ENCODE measurements around the gene CDH23.
A peak's percentile ranks its signal among the peaks of the same experiment; 100 is the strongest.

CDH23 gene

DNA sequence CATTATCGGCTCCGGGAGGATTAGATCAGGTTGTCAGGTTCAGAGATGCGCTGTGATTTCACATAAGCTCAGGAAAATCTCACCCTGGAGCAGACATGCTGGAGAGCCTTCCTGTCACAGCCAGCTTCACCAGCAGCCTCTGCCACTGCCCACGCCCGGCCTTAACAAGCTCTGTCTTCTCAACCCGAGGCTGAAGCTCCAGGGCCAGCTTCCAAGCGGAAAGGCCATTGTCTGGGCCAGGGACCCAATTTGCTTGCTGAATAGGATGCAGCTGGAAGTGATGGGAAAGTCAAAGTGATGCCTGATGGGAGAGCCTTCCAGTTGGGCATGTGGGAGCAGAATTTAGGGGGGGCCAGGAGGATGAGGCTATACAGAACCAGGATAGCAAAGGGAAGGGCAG lies 286.6 kb downstream of the CDH23 start:
- Histone ChIP-seq H3K4me3 (ENCODE audit: low read length in 2 of 2) (no peak overlapping the region), H3K27ac (ENCODE audit: low read depth in 2 of 2, low read length in 2 of 2) (no peak overlapping the region), H3K36me3 (ENCODE audit: control insufficient read depth in 2 of 2, insufficient read depth in 2 of 2, low read length in 2 of 2) (no peaks in the 10 kb centered on the region), H3K27me3 (ENCODE audit: control insufficient read depth in 2 of 2, insufficient read depth in 2 of 2, low read length in 2 of 2) (no peaks in the 10 kb centered on the region), H3K9ac (ENCODE audit: low read depth in 1 of 2, low read length in 2 of 2) (no peak overlapping the region), H3K9me3 (ENCODE audit: control insufficient read depth in 2 of 2, low read length in 2 of 2) (no peaks in the 10 kb centered on the region), H3K4me1 (ENCODE audit: control insufficient read depth in 2 of 2, insufficient read depth in 2 of 2, low read length in 2 of 2) (peaks cover 6 to 8% of the 10 kb centered on the region in 2 donors)

DNA sequence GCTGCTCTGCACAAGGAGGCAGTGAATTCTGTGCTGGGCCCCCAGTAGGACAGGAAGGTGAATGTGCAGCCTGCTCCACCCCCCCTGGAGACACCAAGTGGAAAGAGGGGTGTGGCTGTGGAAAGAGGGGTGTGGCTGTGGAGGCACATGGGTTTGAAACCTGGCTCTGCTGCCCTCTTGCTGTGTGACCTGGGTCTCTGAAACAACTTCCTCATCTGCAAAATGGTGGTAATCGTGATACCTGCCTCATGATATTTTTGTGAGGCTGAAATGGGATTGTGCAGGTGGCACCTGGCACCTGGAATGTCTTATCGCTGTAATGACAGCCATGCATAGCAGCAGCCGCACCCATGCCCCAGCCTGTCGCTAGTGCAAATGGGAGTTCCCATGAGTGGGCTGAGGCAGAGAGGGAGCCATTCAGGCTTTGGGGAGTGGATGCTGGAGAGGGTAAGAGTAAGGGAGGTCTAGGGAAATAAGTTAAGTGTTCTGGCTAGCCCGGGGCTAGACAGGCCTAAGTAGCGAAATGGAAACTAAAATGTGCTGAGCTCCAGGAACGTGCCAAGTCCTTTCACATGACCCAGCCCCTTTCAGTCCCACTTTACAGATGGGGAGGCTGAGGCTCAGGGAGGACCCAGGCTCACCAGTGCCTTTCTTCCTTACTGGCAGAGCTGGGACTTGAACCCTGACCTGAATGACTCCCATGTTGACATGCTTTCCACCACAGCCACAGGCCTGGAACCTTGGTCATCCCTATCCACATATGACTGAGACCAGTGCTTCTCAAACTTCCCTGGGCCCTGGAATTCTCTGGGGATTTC lies 287.8 kb downstream of the CDH23 start:
- Histone ChIP-seq H3K9ac (ENCODE audit: low read depth in 1 of 2, low read length in 2 of 2) (no peak overlapping the region), H3K4me3 (ENCODE audit: low read length in 2 of 2) (no peak overlapping the region), H3K27me3 (ENCODE audit: control insufficient read depth in 2 of 2, insufficient read depth in 2 of 2, low read length in 2 of 2) (no peaks in the 10 kb centered on the region), H3K9me3 (ENCODE audit: control insufficient read depth in 2 of 2, low read length in 2 of 2) (no peaks in the 10 kb centered on the region), H3K4me1 (ENCODE audit: control insufficient read depth in 2 of 2, insufficient read depth in 2 of 2, low read length in 2 of 2) (peaks cover 6 to 8% of the 10 kb centered on the region in 2 donors), H3K36me3 (ENCODE audit: control insufficient read depth in 2 of 2, insufficient read depth in 2 of 2, low read length in 2 of 2) (no peaks in the 10 kb centered on the region), H3K27ac (ENCODE audit: low read depth in 2 of 2, low read length in 2 of 2) (no peak overlapping the region)

DNA sequence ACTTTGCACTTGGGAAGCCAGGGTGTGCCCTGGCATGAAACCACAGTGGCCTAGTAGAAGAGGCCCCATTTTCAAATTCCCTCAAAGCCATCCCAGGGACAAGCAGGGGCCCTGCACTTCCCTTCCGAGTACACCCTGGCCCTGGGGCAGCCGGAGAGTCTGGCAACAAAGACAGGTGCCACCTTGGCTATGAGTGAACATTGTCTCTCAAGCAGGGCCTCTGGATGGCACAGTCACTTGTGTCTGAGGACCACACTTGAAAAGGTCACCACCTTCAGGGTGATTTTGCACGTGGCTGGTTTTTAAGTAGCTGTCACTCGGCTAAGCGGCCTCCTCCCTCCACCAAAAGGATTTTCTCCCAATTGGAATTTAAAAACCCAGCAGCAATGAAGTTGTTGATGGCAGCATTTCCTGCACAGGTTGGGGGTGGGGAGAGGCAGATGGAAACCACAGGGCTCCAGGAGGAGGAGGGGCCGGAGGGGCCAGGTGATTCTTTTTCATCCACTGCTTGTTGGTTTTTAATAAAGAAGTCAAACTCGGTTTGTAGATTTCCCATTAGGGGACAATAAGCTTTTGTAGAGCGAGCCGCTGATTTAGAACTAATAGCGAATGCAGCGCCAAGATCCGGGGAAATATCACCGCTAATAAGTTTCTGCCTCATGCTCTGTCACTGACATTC lies 289.0 kb downstream of the CDH23 start:
- Histone ChIP-seq H3K36me3 (ENCODE audit: control insufficient read depth in 2 of 2, insufficient read depth in 2 of 2, low read length in 2 of 2) (no peaks in the 10 kb centered on the region), H3K9ac (ENCODE audit: low read depth in 1 of 2, low read length in 2 of 2) (no peak overlapping the region), H3K27me3 (ENCODE audit: control insufficient read depth in 2 of 2, insufficient read depth in 2 of 2, low read length in 2 of 2) (no peaks in the 10 kb centered on the region), H3K4me3 (ENCODE audit: low read length in 2 of 2) (no peak overlapping the region), H3K4me1 (ENCODE audit: control insufficient read depth in 2 of 2, insufficient read depth in 2 of 2, low read length in 2 of 2) (peaks cover 6 to 8% of the 10 kb centered on the region in 2 donors), H3K27ac (ENCODE audit: low read depth in 2 of 2, low read length in 2 of 2) (no peak overlapping the region), H3K9me3 (ENCODE audit: control insufficient read depth in 2 of 2, low read length in 2 of 2) (no peaks in the 10 kb centered on the region)

DNA sequence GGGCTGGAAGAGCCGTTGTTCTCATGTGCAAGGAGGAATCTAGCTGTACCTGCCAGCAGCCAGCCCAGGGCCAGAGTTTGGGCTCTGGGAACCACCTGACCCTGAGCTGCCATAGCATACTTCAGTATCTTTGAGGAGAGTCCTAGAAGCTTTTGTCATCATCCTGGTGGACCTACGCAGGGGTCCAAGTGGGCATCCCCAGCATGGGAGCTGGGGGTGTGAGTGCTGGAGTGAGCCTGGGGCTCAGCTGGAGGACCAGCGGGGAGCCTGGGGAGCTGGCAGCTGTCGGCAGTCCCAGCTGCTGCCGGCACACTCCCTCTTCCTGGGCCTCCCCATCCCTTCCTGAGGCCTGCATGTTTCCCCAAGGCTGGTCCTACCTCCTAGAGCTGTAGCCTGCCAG lies 290.4 kb downstream of the CDH23 start:
- H3K9me3 ChIP-seq (ENCODE audit: control insufficient read depth in 2 of 2, low read length in 2 of 2), result no peaks in the 10 kb centered on the region
- no peak overlapping the region for H3K27ac ChIP-seq (ENCODE audit: low read depth in 2 of 2, low read length in 2 of 2)
- no peaks in the 10 kb centered on the region for H3K36me3 ChIP-seq (ENCODE audit: control insufficient read depth in 2 of 2, insufficient read depth in 2 of 2, low read length in 2 of 2)
- H3K4me1 ChIP-seq (ENCODE audit: control insufficient read depth in 2 of 2, insufficient read depth in 2 of 2, low read length in 2 of 2), result peaks cover 6 to 8% of the 10 kb centered on the region in 2 donors
- H3K27me3 ChIP-seq (ENCODE audit: control insufficient read depth in 2 of 2, insufficient read depth in 2 of 2, low read length in 2 of 2), result no peaks in the 10 kb centered on the region
- no peak overlapping the region for H3K4me3 ChIP-seq (ENCODE audit: low read length in 2 of 2)
- H3K9ac ChIP-seq (ENCODE audit: low read depth in 1 of 2, low read length in 2 of 2), result no peak overlapping the region

DNA sequence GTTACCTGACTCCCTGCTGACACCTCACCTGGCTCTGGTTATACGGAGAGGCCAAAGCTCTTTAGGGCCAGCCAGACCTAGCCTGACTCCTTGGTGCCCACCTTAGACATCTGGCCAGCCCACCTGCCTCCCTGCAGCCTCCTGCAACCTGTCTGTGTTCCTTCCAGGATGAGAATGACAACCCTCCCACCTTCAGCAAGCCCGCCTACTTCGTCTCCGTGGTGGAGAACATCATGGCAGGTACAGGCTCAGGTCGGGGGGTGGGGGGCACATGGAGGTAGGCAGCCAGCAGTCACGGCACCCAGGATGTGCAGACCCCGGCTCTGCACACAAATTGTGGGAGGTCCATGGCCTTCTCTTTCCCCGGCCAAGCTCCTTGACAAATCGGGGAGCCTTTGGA lies 290.8 kb downstream of the CDH23 start:
- H3K9me3 ChIP-seq (ENCODE audit: control insufficient read depth in 2 of 2, low read length in 2 of 2), result no peaks in the 10 kb centered on the region
- H3K9ac ChIP-seq (ENCODE audit: low read depth in 1 of 2, low read length in 2 of 2), result no peak overlapping the region
- peaks cover 6 to 8% of the 10 kb centered on the region in 2 donors for H3K4me1 ChIP-seq (ENCODE audit: control insufficient read depth in 2 of 2, insufficient read depth in 2 of 2, low read length in 2 of 2)
- no peak overlapping the region for H3K27ac ChIP-seq (ENCODE audit: low read depth in 2 of 2, low read length in 2 of 2)
- no peak overlapping the region for H3K4me3 ChIP-seq (ENCODE audit: low read length in 2 of 2)
- no peaks in the 10 kb centered on the region for H3K36me3 ChIP-seq (ENCODE audit: control insufficient read depth in 2 of 2, insufficient read depth in 2 of 2, low read length in 2 of 2)
- no peaks in the 10 kb centered on the region for H3K27me3 ChIP-seq (ENCODE audit: control insufficient read depth in 2 of 2, insufficient read depth in 2 of 2, low read length in 2 of 2)

DNA sequence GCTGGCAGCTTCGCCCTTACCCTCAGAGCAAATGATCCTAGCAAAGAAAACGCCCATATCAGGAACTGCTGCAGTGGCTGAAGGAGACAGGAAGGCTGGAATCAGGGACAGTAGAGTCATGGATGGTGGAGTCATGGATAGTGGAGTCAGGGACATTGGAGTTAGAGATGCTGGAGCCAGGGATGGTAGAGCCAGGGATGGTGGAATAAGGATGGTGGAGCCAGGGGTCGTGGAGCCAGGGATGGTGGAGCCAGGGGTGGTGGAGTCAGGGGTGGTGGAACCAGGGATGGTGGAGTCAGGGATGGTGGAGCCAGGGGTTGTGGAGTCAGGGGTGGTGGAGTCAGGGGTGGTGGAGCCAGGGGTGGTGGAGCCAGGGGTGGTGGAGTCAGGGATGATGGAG lies 291.5 kb downstream of the CDH23 start:
- peaks cover 6 to 8% of the 10 kb centered on the region in 2 donors for H3K4me1 ChIP-seq (ENCODE audit: control insufficient read depth in 2 of 2, insufficient read depth in 2 of 2, low read length in 2 of 2)
- H3K27ac ChIP-seq (ENCODE audit: low read depth in 2 of 2, low read length in 2 of 2), result no peak overlapping the region
- no peak overlapping the region for H3K4me3 ChIP-seq (ENCODE audit: low read length in 2 of 2)
- no peaks in the 10 kb centered on the region for H3K27me3 ChIP-seq (ENCODE audit: control insufficient read depth in 2 of 2, insufficient read depth in 2 of 2, low read length in 2 of 2)
- H3K9me3 ChIP-seq (ENCODE audit: control insufficient read depth in 2 of 2, low read length in 2 of 2), result no peaks in the 10 kb centered on the region
- no peaks in the 10 kb centered on the region for H3K36me3 ChIP-seq (ENCODE audit: control insufficient read depth in 2 of 2, insufficient read depth in 2 of 2, low read length in 2 of 2)
- H3K9ac ChIP-seq (ENCODE audit: low read depth in 1 of 2, low read length in 2 of 2), result no peak overlapping the region

DNA sequence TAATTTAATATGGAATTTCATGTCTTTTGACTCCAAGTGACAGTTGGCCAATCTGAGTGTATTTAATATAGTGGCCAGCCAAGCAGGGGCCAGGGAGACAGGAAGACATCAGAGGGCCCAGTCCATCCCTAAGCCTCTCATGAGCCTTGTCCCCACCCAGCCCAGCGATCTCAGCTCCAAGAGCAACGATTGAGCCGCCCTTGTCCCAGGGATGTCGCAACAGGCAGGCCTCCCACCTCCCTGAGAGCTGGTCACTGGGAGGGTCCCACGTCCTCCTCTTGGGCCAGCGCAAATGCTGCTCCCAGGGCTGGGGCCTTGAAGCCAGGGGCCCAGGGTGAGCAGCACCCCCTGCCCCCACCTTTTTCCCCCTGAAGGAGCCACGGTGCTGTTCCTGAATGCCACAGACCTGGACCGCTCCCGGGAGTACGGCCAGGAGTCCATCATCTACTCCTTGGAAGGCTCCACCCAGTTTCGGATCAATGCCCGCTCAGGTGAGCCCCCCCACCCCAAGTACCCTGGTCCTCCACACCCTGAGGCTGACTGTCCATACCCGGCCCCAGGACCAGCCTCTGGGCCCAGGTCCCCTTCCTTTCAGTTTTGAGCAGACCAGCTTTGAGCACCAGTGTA lies 293.5 kb downstream of the CDH23 start:
- H3K36me3 ChIP-seq (ENCODE audit: control insufficient read depth in 2 of 2, insufficient read depth in 2 of 2, low read length in 2 of 2), result no peaks in the 10 kb centered on the region
- no peak overlapping the region for H3K4me3 ChIP-seq (ENCODE audit: low read length in 2 of 2)
- no peak overlapping the region for H3K9ac ChIP-seq (ENCODE audit: low read depth in 1 of 2, low read length in 2 of 2)
- no peaks in the 10 kb centered on the region for H3K27me3 ChIP-seq (ENCODE audit: control insufficient read depth in 2 of 2, insufficient read depth in 2 of 2, low read length in 2 of 2)
- peaks cover 5% of the 10 kb centered on the region in 2 donors for H3K4me1 ChIP-seq (ENCODE audit: control insufficient read depth in 2 of 2, insufficient read depth in 2 of 2, low read length in 2 of 2)
- no peaks in the 10 kb centered on the region for H3K9me3 ChIP-seq (ENCODE audit: control insufficient read depth in 2 of 2, low read length in 2 of 2)
- no peak overlapping the region for H3K27ac ChIP-seq (ENCODE audit: low read depth in 2 of 2, low read length in 2 of 2)

DNA sequence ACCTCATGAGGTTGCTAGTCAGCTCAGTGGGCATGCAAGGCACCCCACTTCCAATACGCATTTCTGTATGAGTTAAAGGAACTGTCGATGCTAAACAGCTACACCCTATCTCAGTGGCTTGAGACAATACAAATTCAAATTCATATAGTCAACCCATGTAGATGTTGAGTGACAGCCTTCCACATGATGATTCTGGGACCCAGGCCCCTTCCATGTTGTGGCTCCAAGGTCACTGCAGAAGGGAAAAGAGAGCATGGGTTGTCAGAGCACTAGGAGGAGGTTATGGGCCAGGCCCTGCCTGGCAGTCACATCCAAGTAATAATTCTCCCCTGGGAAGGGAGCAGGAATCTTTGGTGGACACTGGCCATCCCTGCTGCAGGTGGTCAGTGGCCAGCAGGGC lies 294.7 kb downstream of the CDH23 start:
- H3K27me3 ChIP-seq (ENCODE audit: control insufficient read depth in 2 of 2, insufficient read depth in 2 of 2, low read length in 2 of 2), result no peaks in the 10 kb centered on the region

DNA sequence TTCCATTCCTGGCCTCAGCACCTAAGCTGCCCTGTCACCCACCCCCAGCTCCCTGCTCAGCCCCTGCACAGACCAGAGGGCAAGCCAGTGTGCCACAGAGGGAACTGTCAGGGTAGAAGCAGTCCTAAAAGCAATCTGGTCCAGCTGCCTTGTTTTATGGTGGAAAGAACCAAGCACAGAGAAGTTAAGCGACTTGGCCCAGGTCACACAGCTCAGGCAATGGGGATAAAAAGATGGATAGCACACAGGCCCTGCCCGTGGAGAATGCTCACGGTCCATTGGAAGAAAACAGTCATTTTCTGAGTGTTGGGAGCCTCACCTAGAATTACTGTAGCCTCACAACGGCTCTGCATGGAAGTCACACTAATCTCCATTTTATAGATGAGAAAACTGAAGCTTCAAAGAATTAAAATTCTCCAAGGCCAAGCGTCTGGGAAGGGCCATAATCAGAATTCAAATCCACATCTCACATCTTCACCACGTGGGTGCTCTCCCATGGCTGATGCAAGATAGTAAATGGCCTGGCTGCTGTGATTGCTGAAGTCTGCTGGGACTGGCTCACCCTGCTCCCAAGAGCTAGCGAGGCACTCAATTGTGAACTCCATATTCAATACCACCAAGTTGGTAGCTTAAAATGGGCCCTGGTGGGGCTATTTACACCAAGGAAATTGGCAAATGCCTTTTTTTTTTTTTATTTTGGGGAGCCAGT lies 296.0 kb downstream of the CDH23 start:
- Histone ChIP-seq H3K9me3 (ENCODE audit: control insufficient read depth in 2 of 2, low read length in 2 of 2) (no peaks in the 10 kb centered on the region), H3K27me3 (ENCODE audit: control insufficient read depth in 2 of 2, insufficient read depth in 2 of 2, low read length in 2 of 2) (no peaks in the 10 kb centered on the region), H3K9ac (ENCODE audit: low read depth in 1 of 2, low read length in 2 of 2) (no peak overlapping the region), H3K27ac (ENCODE audit: low read depth in 2 of 2, low read length in 2 of 2) (no peak overlapping the region), H3K4me1 (ENCODE audit: control insufficient read depth in 2 of 2, insufficient read depth in 2 of 2, low read length in 2 of 2) (peaks cover 13 to 14% of the 10 kb centered on the region in 2 donors), H3K36me3 (ENCODE audit: control insufficient read depth in 2 of 2, insufficient read depth in 2 of 2, low read length in 2 of 2) (no peaks in the 10 kb centered on the region), H3K4me3 (ENCODE audit: low read length in 2 of 2) (no peak overlapping the region)

More for the DNA sequence above, 294.7 kb downstream of the CDH23 start:
- H3K27ac ChIP-seq (ENCODE audit: low read depth in 2 of 2, low read length in 2 of 2), result no peak overlapping the region
- no peaks in the 10 kb centered on the region for H3K36me3 ChIP-seq (ENCODE audit: control insufficient read depth in 2 of 2, insufficient read depth in 2 of 2, low read length in 2 of 2)
- peaks cover 7 to 12% of the 10 kb centered on the region in 2 donors for H3K4me1 ChIP-seq (ENCODE audit: control insufficient read depth in 2 of 2, insufficient read depth in 2 of 2, low read length in 2 of 2)
- no peak overlapping the region for H3K4me3 ChIP-seq (ENCODE audit: low read length in 2 of 2)
- H3K9ac ChIP-seq (ENCODE audit: low read depth in 1 of 2, low read length in 2 of 2), result no peak overlapping the region
- H3K9me3 ChIP-seq (ENCODE audit: control insufficient read depth in 2 of 2, low read length in 2 of 2), result no peaks in the 10 kb centered on the region

DNA sequence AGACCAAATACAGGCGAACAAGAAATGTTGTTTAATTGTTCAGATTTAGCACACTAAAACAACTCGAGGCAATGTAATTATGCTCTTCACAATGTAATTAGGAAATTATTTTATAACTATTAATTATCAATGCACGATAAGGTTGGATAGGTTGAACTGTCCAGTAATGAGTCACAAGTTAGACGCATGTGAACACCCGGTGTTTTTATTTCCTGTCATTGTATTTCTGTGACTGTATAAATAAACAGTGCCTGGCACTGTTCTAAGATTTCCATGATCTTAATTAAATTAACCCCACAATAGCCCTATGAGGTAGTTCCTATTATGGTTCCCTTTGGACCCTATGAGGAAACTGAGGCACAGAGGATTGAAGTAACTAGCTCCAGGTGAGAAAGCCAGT lies 296.7 kb downstream of the CDH23 start:
- peaks cover 13 to 14% of the 10 kb centered on the region in 2 donors for H3K4me1 ChIP-seq (ENCODE audit: control insufficient read depth in 2 of 2, insufficient read depth in 2 of 2, low read length in 2 of 2)
- H3K9me3 ChIP-seq (ENCODE audit: control insufficient read depth in 2 of 2, low read length in 2 of 2), result no peaks in the 10 kb centered on the region
- H3K27me3 ChIP-seq (ENCODE audit: control insufficient read depth in 2 of 2, insufficient read depth in 2 of 2, low read length in 2 of 2), result no peaks in the 10 kb centered on the region
- H3K27ac ChIP-seq (ENCODE audit: low read depth in 2 of 2, low read length in 2 of 2), result peak overlapping the region; percentile 27 to 71
- H3K4me3 ChIP-seq (ENCODE audit: low read length in 2 of 2), result no peak overlapping the region
- H3K36me3 ChIP-seq (ENCODE audit: control insufficient read depth in 2 of 2, insufficient read depth in 2 of 2, low read length in 2 of 2), result no peaks in the 10 kb centered on the region
- H3K9ac ChIP-seq (ENCODE audit: low read depth in 1 of 2, low read length in 2 of 2), result no peak overlapping the region
